HepG2 (cell line): ENCODE data around the gene MATN1.

Source experiments
- ATF7 ChIP-seq, 2 experiments: fragments of 450-650 bp in 1 of 2; sonication (generic) in 1 of 2; formaldehyde crosslinking in 1 of 2; IDR thresholded peaks; 2 replicates each; pipeline versions ENCODE4 v1.4.0 to v1.6.1; 2016 to 2020; ENCODE audit warnings: antibody characterized with exemption in 1 of 2, mild to moderate bottlenecking in 1 of 2, missing genetic modification reagents in 1 of 2
- BRCA1 ChIP-seq: sonication (generic); formaldehyde crosslinking; IDR thresholded peaks from 2 replicates; pipeline ENCODE4 v1.4.0; 2020; ENCODE audit warnings: missing genetic modification reagents
- CHD4 ChIP-seq: fragments of 200-600 bp; sonication (generic); IDR thresholded peaks from 2 replicates; pipeline ENCODE4 v1.7.0; 2017; ENCODE audit warnings: mild to moderate bottlenecking, low read length, borderline replicate concordance
- CTCF ChIP-seq: sonication (generic); formaldehyde crosslinking; IDR thresholded peaks from 2 replicates; pipeline ENCODE4 v1.5.0; 2020; ENCODE audit warnings: mild to moderate bottlenecking, missing genetic modification reagents, moderate library complexity
- GABPA ChIP-seq, 2 experiments: IDR thresholded peaks; 2 replicates each; pipeline ENCODE4 v1.6.1; 2011 to 2016; ENCODE audit warnings: low read depth in 2 of 2, low read length in 1 of 2, missing biosample characterization in 1 of 2, missing genetic modification characterization in 1 of 2
- NR0B2 ChIP-seq: sonication (generic); formaldehyde crosslinking; IDR thresholded peaks from 2 replicates; pipeline ENCODE4 v1.4.0; 2020; ENCODE audit warnings: mild to moderate bottlenecking, missing genetic modification reagents
- SP5 ChIP-seq: IDR thresholded peaks from 2 replicates; pipeline ENCODE4 v1.6.1; 2016; ENCODE audit warnings: low read depth, borderline replicate concordance
- TBP ChIP-seq: sonication (generic); formaldehyde crosslinking; IDR thresholded peaks from 2 replicates; pipeline ENCODE4 v1.5.0; 2020; ENCODE audit warnings: missing genetic modification reagents
- ZNF704 ChIP-seq: sonication (generic); formaldehyde crosslinking; IDR thresholded peaks from 2 replicates; pipeline ENCODE4 v1.8.1; 2023; ENCODE audit warnings: mild to moderate bottlenecking, inconsistent platforms, moderate library complexity, missing genetic modification reagents, borderline replicate concordance

GRCh38 chr1:30762930-30763650 lies 39.7 kb upstream of the MATN1 start:
- TF ChIP-seq ZNF704 (CRISPR knock-in tag) (no peak), GABPA (IDR thresholded peaks at IDR 0.05; ENCODE audit: low read depth, low read length) (no peak), GABPA (CRISPR knock-in tag; IDR thresholded peaks at IDR 0.05; ENCODE audit: low read depth) (no peak), ATF7 (IDR thresholded peaks at IDR 0.05) (no peak), ATF7 (CRISPR knock-in tag; IDR thresholded peaks at IDR 0.05) (no peak), TBP (CRISPR knock-in tag) (no peak), CHD4 (no peak), CTCF (CRISPR knock-in tag) (no peak), SP5 (no peak), BRCA1 (CRISPR knock-in tag) (no peak), NR0B2 (no peak)
